ENCODE data around the gene DCTN3. TPM values are rescaled to one million over a fixed set of nuclear protein-coding genes. Genes with fewer than 3 reads are reported as not detected.

DCTN3 gene
- total RNA-seq, 2 experiments from 2014 or later: 143 to 144 TPM

DNA sequence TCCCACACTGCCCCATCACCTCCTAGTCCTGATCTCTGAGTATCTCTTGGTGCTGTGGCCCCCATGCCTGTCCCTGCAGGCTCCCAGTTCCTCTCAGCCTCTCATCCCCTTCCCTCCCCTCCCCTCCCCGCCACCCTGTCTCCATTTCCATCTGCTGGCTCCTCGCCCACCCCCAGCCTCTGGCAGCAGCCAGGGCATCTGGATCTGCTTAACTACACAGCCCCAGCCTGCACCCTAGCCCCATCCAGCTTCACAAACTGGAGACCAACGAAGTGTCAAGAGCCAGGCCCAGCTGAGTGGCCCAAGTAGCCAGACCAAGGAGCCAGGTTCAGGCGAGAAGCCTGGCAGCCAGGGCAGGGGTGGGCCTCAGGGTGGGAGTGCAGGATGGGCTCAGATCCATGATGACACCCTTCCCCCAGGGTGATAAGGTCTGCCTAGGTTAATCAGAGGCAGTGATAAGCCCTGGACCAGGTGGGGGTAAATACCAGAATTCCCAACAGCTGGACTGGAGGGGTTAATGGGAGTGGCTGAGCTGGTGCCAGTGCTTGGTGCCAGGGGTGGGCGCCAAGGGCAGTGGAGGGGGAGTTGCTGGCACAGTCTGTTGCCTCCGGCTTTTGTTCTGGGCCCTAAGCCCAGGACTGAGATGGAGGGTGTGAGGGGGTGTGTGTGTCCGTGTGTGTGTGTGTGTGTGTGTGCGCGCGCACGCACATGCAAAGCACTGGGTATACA lies 34.2 kb upstream of the DCTN3 start:
- no peak for DNase-seq
- no peak overlapping the region for H3K27ac Mint-ChIP-seq
- H3K36me3 Mint-ChIP-seq (ENCODE audit: low read depth): peaks cover 12% of the 10 kb centered on the region
- CTCF ChIA-PET: no interaction called here
- no peaks in the 10 kb centered on the region for H3K9me3 Mint-ChIP-seq
- H3K27me3 Mint-ChIP-seq: no peaks in the 10 kb centered on the region
- H3K4me1 Mint-ChIP-seq: peaks cover 26% of the 10 kb centered on the region
- H3K4me3 Mint-ChIP-seq: no peak overlapping the region
- POLR2A ChIA-PET: interaction anchor here (2.9 to 12.4 kb wide), 2 partner anchors 8 kb away, joined by 18 to 162 read pairs; partner anchors contain the start of genes CCL27 and GALT

DNA sequence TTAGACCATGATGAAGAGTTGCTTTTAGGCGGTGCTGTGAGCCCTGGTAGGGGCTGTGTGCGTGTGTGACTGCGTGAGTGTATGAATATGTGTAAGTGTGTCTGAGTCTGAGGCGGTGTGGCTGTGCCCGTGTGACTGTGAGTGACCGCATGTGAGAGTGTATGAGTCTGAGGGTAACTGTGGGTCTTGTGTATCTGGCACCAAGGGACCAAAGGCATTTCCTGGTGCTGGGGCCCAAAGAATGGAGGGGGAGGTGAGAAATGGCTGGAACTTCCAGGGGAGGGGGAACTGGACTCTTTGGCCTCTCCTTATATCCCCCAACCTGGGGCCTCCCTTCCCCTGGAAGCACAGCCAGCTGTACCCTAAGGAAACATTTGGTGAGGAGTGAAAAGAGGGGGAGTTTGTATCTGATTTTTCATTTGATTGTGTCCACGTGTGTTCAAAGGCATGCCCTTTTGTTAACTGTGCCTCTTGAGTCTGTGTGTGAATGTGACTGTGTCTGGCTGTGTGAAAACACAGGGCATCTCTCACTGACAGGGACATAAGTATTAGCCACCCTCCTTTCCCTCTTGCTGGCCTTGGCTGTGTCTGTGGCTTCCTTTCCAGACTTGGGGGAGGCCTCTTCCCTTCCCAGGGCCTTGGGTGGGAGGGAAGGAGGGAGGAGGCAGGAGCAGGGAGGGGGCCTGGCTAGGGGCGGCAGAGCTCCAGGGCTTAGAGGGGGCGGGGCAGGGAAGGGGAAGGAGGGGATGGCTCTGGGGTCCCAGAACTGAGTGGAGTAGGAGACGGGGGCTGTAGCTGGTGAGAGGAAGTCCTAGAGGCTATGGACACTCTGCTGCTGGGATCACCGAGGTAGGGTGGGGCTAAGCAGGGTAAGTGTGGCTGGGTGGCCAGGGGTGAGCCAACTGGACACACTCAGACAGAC lies 33.1 kb upstream of the DCTN3 start:
- Mint-ChIP-seq H3K4me3 (no peak overlapping the region), H3K9me3 (no peaks in the 10 kb centered on the region), H3K4me1 (peaks cover 36% of the 10 kb centered on the region), H3K27me3 (no peaks in the 10 kb centered on the region), H3K36me3 (ENCODE audit: low read depth) (peaks cover 23% of the 10 kb centered on the region), H3K27ac (no peak overlapping the region)
- no peak for DNase-seq
- ChIA-PET POLR2A (interaction anchor here (1.3 to 2.9 kb wide), 2 partner anchors 9 to 16 kb away, joined by 3 to 18 read pairs; partner anchors contain the start of genes CCL27 and SIGMAR1), CTCF (interaction anchor here (2.1 to 9.7 kb wide), 2 partner anchors 9 to 19 kb away, joined by 5 to 125 read pairs; partner anchors contain the start of gene CCL27)

DNA sequence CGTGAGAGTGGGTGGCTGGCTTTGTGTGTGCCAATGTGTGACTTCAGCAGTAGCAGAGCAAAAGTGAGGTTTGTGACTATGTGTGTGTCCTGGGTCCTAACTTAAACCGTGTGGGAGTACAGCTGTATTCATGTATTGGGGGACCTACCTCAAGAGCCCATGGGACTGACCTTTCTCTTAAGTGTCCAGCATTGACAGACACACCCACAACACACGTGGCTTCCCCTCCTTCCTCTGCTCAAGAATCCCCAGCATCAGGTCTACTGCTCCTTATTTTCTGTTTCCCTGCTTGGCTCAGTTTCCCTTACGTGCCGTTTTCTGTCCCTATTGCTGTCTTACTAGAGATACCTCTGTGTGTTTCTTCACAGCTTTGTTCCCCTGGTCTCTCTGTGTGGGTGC lies 32.3 kb upstream of the DCTN3 start:
- Mint-ChIP-seq H3K36me3 (ENCODE audit: low read depth) (peaks cover 31% of the 10 kb centered on the region), H3K4me3 (peak overlapping the region; percentile 8), H3K4me1 (peaks cover 44% of the 10 kb centered on the region), H3K9me3 (no peaks in the 10 kb centered on the region), H3K27ac (no peak overlapping the region), H3K27me3 (no peaks in the 10 kb centered on the region)
- POLR2A ChIA-PET: interaction anchor here (1.3 to 2.9 kb wide), 2 partner anchors 10 to 15 kb away, joined by 3 to 18 read pairs; partner anchors contain the start of genes CCL27 and SIGMAR1
- DNase-seq: no peak
- CTCF ChIA-PET: interaction anchor here (2.1 to 9.7 kb wide), 2 partner anchors 10 to 18 kb away, joined by 5 to 125 read pairs; partner anchors contain the start of gene CCL27

DNA sequence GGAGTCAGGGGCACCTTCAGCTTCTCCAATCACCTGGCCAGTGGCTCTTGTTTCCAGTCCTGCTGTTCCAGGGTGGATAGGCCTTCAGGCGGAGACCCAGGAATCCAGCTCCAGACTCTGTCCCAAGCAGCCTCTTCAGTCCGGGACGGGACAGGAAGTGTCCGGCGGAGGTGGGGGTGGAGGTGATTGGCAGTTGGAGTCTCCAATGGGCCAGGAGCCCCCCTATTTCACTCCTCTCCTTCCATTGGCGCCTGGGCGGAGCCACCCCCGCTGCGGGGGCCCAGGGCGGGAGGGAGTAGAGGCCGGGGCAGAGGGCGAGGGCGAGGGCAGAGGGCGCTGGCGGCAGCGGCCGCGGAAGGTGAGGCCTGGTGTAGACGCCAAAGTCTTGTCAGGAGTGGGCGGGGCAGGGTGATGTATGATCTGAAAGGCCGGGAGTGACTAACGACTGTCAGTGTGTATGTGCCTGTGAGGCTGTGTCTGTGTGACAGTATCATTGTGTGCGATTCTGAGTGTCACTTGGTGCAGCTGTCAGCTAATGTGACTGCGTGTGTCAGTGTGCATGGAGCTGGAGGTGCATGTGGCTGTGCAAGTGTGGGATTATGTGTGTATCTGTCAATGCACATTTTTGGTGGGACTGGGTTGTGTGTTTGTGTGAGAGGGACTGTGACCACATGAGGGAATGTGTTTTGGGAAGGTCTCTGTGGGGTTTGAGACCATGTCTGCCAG lies 31.7 kb upstream of the DCTN3 start, which contains the start of gene IL11RA:
IL11RA (plus strand) TSS at position 310 of the 726 bp plus-strand sequence. CDS start 3,033 bp downstream, outside the sequence.
- Mint-ChIP-seq H3K4me1 (peaks cover 47% of the 10 kb centered on the region), H3K4me3 (peak within 1 kb of the TSS; percentile 8), H3K36me3 (ENCODE audit: low read depth) (peaks cover 33% of the 10 kb centered on the region), H3K27me3 (no peaks in the 10 kb centered on the region), H3K27ac (peak within 1 kb of the TSS; percentile 16), H3K9me3 (no peaks in the 10 kb centered on the region)
- CTCF ChIA-PET: interaction anchor here (2.1 to 9.7 kb wide), 2 partner anchors 11 to 18 kb away, joined by 5 to 125 read pairs; partner anchors contain the start of gene CCL27
- DNase-seq: peak; percentile 55
- POLR2A ChIA-PET: interaction anchor here (1.3 to 2.9 kb wide), 2 partner anchors 11 to 14 kb away, joined by 3 to 18 read pairs; partner anchors contain the start of genes CCL27 and SIGMAR1

DNA sequence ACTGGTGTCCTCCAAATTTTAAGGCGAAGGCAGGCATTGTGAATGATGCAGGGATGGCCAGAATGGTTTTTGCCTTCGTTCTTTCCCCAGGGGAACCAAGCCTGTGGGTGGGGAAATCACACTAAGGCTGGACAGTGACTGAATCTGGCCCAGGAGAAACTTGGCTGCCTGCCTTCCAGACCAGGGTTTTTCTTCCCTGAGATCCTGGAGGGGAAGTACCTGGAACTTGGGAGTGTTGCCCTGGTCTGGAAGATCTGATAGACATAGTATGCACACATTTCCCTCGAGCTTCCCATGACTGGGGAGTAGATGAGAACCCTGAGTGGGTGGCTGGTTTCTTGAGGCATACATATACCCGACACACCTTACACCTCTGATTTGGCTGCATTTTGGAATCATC lies 31.0 kb upstream of the DCTN3 start:
- Mint-ChIP-seq H3K4me3 (no peak overlapping the region), H3K27ac (no peak overlapping the region), H3K4me1 (peaks cover 49% of the 10 kb centered on the region), H3K27me3 (no peaks in the 10 kb centered on the region), H3K36me3 (ENCODE audit: low read depth) (peaks cover 33% of the 10 kb centered on the region), H3K9me3 (no peaks in the 10 kb centered on the region)
- POLR2A ChIA-PET: interaction anchor here (9.4 kb wide), 1 partner anchor 9 kb away, joined by 162 read pairs; the partner anchor contains the start of gene CCL27
- no peak for DNase-seq
- CTCF ChIA-PET: interaction anchor here (9.7 kb wide), 1 partner anchor 11 kb away, joined by 125 read pairs; the partner anchor contains the start of gene CCL27

DNA sequence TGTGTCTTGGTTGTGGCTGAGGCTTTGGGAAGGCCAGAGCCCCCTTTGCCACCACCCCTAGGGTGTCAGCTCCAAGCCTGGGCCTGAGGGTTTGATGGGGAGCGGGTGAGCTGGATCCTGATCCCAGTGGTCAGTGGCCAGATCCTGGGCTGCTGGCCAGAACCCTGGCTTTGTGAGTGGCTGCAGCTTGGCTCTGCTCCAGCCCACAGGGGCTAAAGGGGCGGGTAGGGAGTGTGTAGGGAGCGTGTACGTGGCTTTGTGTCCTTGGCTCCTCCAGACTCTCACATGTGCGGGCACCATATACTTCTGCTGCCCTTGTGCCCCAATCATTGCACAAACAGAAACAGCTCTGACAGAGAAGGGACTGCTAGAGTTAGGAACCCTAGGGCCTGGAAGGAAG lies 30.5 kb upstream of the DCTN3 start:
- H3K27me3 Mint-ChIP-seq: no peaks in the 10 kb centered on the region
- peaks cover 33% of the 10 kb centered on the region for H3K36me3 Mint-ChIP-seq (ENCODE audit: low read depth)
- CTCF ChIA-PET: interaction anchor here (9.7 kb wide), 1 partner anchor 12 kb away, joined by 125 read pairs; the partner anchor contains the start of gene CCL27
- no peak overlapping the region for H3K27ac Mint-ChIP-seq
- no peak overlapping the region for H3K4me3 Mint-ChIP-seq
- H3K4me1 Mint-ChIP-seq: peaks cover 55% of the 10 kb centered on the region
- H3K9me3 Mint-ChIP-seq: no peaks in the 10 kb centered on the region
- no peak for DNase-seq
- POLR2A ChIA-PET: interaction anchor here (9.4 kb wide), 1 partner anchor 10 kb away, joined by 162 read pairs; the partner anchor contains the start of gene CCL27

DNA sequence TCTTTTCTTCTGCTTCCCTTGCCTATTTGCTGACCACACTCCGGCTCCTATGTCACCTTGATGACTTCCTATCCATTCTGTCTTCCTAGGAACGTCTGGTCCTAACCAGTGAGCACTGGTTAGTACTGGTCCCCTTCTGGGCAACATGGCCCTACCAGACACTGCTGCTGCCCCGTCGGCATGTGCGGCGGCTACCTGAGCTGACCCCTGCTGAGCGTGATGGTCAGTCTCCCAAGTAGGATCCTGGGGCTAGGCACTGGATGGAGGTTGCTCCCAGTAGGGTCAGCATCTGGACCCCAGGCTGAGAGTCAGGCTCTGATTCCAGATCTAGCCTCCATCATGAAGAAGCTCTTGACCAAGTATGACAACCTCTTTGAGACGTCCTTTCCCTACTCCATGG lies 28.4 kb upstream of the DCTN3 start:
- no peaks in the 10 kb centered on the region for H3K27me3 Mint-ChIP-seq
- peaks cover 33% of the 10 kb centered on the region for H3K36me3 Mint-ChIP-seq (ENCODE audit: low read depth)

DNA sequence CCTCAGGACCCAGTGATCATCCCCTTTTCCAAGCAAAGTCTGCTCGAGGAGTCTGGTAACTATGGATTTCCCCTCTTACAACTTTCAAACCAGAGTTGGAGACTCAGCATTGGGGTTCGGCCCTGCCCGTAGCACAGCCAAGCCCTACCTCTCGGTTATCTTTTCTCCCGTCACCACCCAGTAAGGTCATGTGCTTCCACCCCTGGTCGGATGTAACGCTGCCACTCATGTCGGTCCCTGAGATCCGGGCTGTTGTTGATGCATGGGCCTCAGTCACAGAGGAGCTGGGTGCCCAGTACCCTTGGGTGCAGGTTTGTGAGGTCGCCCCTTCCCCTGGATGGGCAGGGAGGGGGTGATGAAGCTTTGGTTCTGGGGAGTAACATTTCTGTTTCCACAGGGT lies 27.4 kb upstream of the DCTN3 start:
- no peaks in the 10 kb centered on the region for H3K27me3 Mint-ChIP-seq
- H3K9me3 Mint-ChIP-seq: no peaks in the 10 kb centered on the region
- H3K36me3 Mint-ChIP-seq (ENCODE audit: low read depth): peaks cover 33% of the 10 kb centered on the region
- DNase-seq: peak; percentile 47
- CTCF ChIA-PET: interaction anchor here (1.0 to 9.7 kb wide), 8 partner anchors 8 to 55 kb away, joined by 3 to 131 read pairs (median 10); partner anchors contain the start of genes CCL27 and SIGMAR1
- peak overlapping the region; percentile 76 for H3K27ac Mint-ChIP-seq
- peak overlapping the region; percentile 78 for H3K4me3 Mint-ChIP-seq
- POLR2A ChIA-PET: interaction anchor here (0.9 to 9.4 kb wide), 7 partner anchors 11 to 271 kb away, joined by 3 to 162 read pairs (median 13); partner anchors contain the start of genes CCL27, DCTN3, MYORG and SIGMAR1
- peaks cover 47% of the 10 kb centered on the region for H3K4me1 Mint-ChIP-seq

More for the DNA sequence above, 28.4 kb upstream of the DCTN3 start:
- ChIA-PET POLR2A (interaction anchor here (1.5 to 9.4 kb wide), 3 partner anchors 12 to 29 kb away, joined by 4 to 162 read pairs (median 91); partner anchors contain the start of genes CCL27, DCTN3 and SIGMAR1), CTCF (interaction anchor here (1.1 to 9.7 kb wide), 4 partner anchors 13 to 54 kb away, joined by 6 to 131 read pairs (median 72); partner anchors contain the start of genes CCL27 and SIGMAR1)
- DNase-seq: no peak
- Mint-ChIP-seq H3K9me3 (no peaks in the 10 kb centered on the region), H3K4me1 (peaks cover 55% of the 10 kb centered on the region), H3K27ac (no peak overlapping the region), H3K4me3 (peak overlapping the region; percentile 78)

DNA sequence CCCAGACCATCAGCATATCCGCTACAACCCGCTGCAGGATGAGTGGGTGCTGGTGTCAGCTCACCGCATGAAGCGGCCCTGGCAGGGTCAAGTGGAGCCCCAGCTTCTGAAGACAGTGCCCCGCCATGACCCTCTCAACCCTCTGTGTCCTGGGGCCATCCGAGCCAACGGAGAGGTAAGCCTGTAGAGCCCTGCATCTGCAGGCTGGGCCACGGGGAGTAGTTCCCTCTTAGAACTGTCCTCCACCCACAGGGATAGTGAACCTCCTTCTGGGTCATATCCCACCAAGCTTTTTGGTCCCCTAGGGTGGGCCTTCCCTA lies 26.7 kb upstream of the DCTN3 start:
- no peaks in the 10 kb centered on the region for H3K9me3 Mint-ChIP-seq
- peak overlapping the region; percentile 76 for H3K27ac Mint-ChIP-seq
- ChIA-PET CTCF (interaction anchor here (0.6 to 9.7 kb wide), 21 partner anchors 9 to 1080 kb away, joined by 3 to 131 read pairs (median 5); partner anchors contain the start of genes CA9, CCDC107, CCL27 and DCTN3), POLR2A (interaction anchor here (1.0 to 9.4 kb wide), 12 partner anchors 10 to 343 kb away, joined by 3 to 162 read pairs (median 5); partner anchors contain the start of genes ARID3C, CCL27, DCTN3 and DNAJB5)
- DNase-seq: no peak
- peaks cover 33% of the 10 kb centered on the region for H3K36me3 Mint-ChIP-seq (ENCODE audit: low read depth)
- H3K27me3 Mint-ChIP-seq: no peaks in the 10 kb centered on the region
- peak overlapping the region; percentile 78 for H3K4me3 Mint-ChIP-seq
- peaks cover 41% of the 10 kb centered on the region for H3K4me1 Mint-ChIP-seq

DNA sequence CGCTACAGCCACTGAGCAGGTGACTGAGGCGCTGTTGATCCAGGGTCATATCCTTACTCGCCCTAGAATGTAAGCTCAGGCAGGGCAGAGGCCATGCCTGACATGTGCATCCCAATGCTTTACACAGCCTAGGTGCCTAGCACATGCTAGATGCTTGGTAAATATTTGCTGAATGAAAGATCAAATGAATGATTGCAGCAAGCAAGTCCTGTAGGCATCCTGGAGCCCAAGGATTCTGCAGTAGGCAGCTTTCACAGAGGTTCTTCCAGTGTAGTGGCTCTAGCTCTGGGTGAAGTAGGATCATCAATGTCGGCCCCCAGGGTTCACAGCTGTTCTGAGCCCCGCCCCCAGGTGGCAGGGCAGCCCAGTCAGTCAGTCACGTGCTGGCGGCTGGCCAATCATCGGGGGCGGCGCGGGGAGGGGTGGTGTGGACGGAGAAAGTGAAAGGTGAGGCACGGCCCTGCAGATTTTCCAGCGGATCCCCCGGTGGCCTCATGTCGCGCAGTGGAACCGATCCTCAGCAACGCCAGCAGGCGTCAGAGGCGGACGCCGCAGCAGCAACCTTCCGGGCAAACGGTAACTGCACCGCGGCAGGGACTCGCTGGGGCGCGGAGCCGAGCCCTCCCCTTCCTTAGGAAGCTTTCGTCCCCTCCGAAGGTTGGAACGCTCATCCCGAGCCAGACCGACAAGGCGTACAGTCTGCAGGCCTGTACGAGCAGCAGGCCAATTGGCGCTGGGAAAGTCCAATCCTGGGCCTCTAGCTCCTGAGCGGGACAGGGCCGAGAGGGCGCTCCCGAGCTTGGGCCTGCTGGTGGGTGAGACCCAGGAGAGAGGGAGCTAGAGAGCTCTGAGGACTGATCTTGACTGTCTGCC lies 26.2 kb upstream of the DCTN3 start, which contains the start of gene GALT:
GALT (plus strand) TSS at position 465 of the 873 bp plus-strand sequence; CDS start at position 495, 30 bp downstream.
- Mint-ChIP-seq H3K27ac (peak within 1 kb of the TSS; percentile 76), H3K4me3 (peak within 1 kb of the TSS; percentile 78), H3K36me3 (ENCODE audit: low read depth) (peaks cover 33% of the 10 kb centered on the region), H3K9me3 (no peaks in the 10 kb centered on the region), H3K27me3 (no peaks in the 10 kb centered on the region), H3K4me1 (peaks cover 36% of the 10 kb centered on the region)
- DNase-seq: peak; percentile 97
- CTCF ChIA-PET: interaction anchor here (0.6 to 9.7 kb wide), 21 partner anchors 10 to 1081 kb away, joined by 3 to 131 read pairs (median 5); partner anchors contain the start of genes CA9, CCDC107, CCL27 and DCTN3
- POLR2A ChIA-PET: interaction anchor here (1.0 to 9.4 kb wide), 12 partner anchors 9 to 343 kb away, joined by 3 to 162 read pairs (median 5); partner anchors contain the start of genes ARID3C, CCL27, DCTN3 and DNAJB5
